ENCODE measurements around the gene GDI2. TPM values are rescaled to one million over a fixed set of nuclear protein-coding genes. Genes with fewer than 3 reads are reported as not detected.

The GDI2 gene
- total and polyA plus RNA-seq, 4 donors = 103 to 190 (median 155) TPM

GRCh38 chr10:5758927-5759326, 54.3 kb downstream of the GDI2 start:
- peaks cover 0 to 16% (median 5%) of the 10 kb centered on the region in 4 donors for H3K4me1 ChIP-seq (ENCODE audit: control insufficient read depth in 4 of 4, insufficient read depth in 4 of 4, low read length in 3 of 4)
- no peaks in the 10 kb centered on the region for H3K27me3 ChIP-seq (ENCODE audit: control insufficient read depth in 4 of 4, insufficient read depth in 4 of 4, low read length in 3 of 4)
- H3K9me3 ChIP-seq (ENCODE audit: control insufficient read depth in 4 of 4, low read length in 3 of 4) = no peaks in the 10 kb centered on the region
- DNase-seq (ENCODE audit: low spot score) = no peak
- TF ChIP-seq JUND (IDR thresholded peaks at IDR 0.05) (no peak), GABPA (IDR thresholded peaks at IDR 0.05 in 1 of 2, conservative IDR thresholded peaks at IDR 0.05 in 1 of 2) (no peak), HNF4G (IDR thresholded peaks at IDR 0.05) (no peak), RXRA (IDR thresholded peaks at IDR 0.05) (no peak), RAD21 (IDR thresholded peaks at IDR 0.05) (no peak), FOXA2 (IDR thresholded peaks at IDR 0.05) (no peak), ATF3 (IDR thresholded peaks at IDR 0.05) (no peak), NR2F2 (IDR thresholded peaks at IDR 0.05) (no peak), REST (IDR thresholded peaks at IDR 0.05) (no peak), EGR1 (IDR thresholded peaks at IDR 0.05; ENCODE audit: low read depth in 2 of 2) (no peak), MAX (IDR thresholded peaks at IDR 0.05) (no peak), TAF1 (conservative IDR thresholded peaks at IDR 0.05) (no peak), HNF4A (conservative IDR thresholded peaks at IDR 0.05) (no peak), SP1 (IDR thresholded peaks at IDR 0.05) (no peak)
- no peak overlapping the region for H3K27ac ChIP-seq (ENCODE audit: low read depth in 1 of 2, low read length in 2 of 2)
- WGBS = 92% methylated on average over 2 of the region's 2 CpGs
- H3K9ac ChIP-seq (ENCODE audit: low read depth in 1 of 2, low read length in 2 of 2) = no peak overlapping the region
- no peak overlapping the region for H3K4me3 ChIP-seq (ENCODE audit: low read depth in 1 of 3, low read length in 3 of 3)
- H3K36me3 ChIP-seq (ENCODE audit: control insufficient read depth in 4 of 4, insufficient read depth in 3 of 4, low read depth in 1 of 4, low read length in 3 of 4) = peaks cover 0 to 47% (median 38%) of the 10 kb centered on the region in 4 donors

GRCh38 chr10:5757766-5758517, 55.3 kb downstream of the GDI2 start:
- Histone ChIP-seq H3K9me3 (ENCODE audit: control insufficient read depth in 4 of 4, low read length in 3 of 4) (no peaks in the 10 kb centered on the region), H3K27ac (ENCODE audit: low read depth in 1 of 2, low read length in 2 of 2) (no peak overlapping the region), H3K4me3 (ENCODE audit: low read depth in 1 of 3, low read length in 3 of 3) (no peak overlapping the region), H3K4me1 (ENCODE audit: control insufficient read depth in 4 of 4, insufficient read depth in 4 of 4, low read length in 3 of 4) (peaks cover 0 to 16% (median 3%) of the 10 kb centered on the region in 4 donors), H3K9ac (ENCODE audit: low read depth in 1 of 2, low read length in 2 of 2) (no peak overlapping the region), H3K36me3 (ENCODE audit: control insufficient read depth in 4 of 4, insufficient read depth in 3 of 4, low read depth in 1 of 4, low read length in 3 of 4) (peaks cover 0 to 47% (median 36%) of the 10 kb centered on the region in 4 donors), H3K27me3 (ENCODE audit: control insufficient read depth in 4 of 4, insufficient read depth in 4 of 4, low read length in 3 of 4) (no peaks in the 10 kb centered on the region)
- WGBS = 95% methylated on average over 3 of the region's 3 CpGs
- no peak for TF ChIP-seq YY1 (IDR thresholded peaks at IDR 0.05)
- TF ChIP-seq RAD21 (IDR thresholded peaks at IDR 0.05) = no peak
- DNase-seq (ENCODE audit: low spot score) = no peak
